PC-3 (cell line): ENCODE measurements around the gene EXOSC5. TPM values are rescaled to one million over a fixed set of nuclear protein-coding genes. Genes with fewer than 3 reads are reported as not detected.

Experiments
- ATAC-seq: fragments of 200-7000 bp; cut with Tn5 transposase; 2 replicates; pipeline ENCODE4 v1.9.1; 2020; ENCODE audit warnings: mild to moderate bottlenecking, moderate library complexity
- BruUV-seq: library from RNA; stranded (reverse); fragments of 400-500 nt; replicated peaks from 2 replicates; lab custom pipeline; 2021; lab: Mats Ljungman, UMichigan
- CTCF ChIA-PET: fragments of 300-600 bp; sonication (Branson Sonifier 250); formaldehyde crosslinking; loops from one replicate; lab custom pipeline; 2022; ENCODE audit warnings: antibody characterized with exemption; lab: Charles Lee
- POLR2A ChIA-PET: fragments of 300-600 bp; sonication (Branson Sonifier 250); formaldehyde crosslinking; loops from one replicate; lab custom pipeline; 2022; ENCODE audit warnings: antibody characterized with exemption; ENCODE audit not compliant: unreplicated experiment; lab: Charles Lee
- DNase-seq: peaks from one replicate; pipeline ENCODE4 v3.0.0-alpha.2; 2015
- H2AFZ ChIP-seq: fragments of 300-600 bp; sonication (generic); 2 replicates; pipeline ENCODE4 v1.6.0; 2016; ENCODE audit warnings: antibody characterized with exemption, low read length
- H3F3A ChIP-seq: fragments of 300-600 bp; sonication (generic); one replicate; pipeline ENCODE4 v1.6.0; 2017; ENCODE audit warnings: antibody characterized with exemption, low read length, control low read depth, mild to moderate bottlenecking; ENCODE audit not compliant: unreplicated experiment
- H3K27ac ChIP-seq: fragments of 300-600 bp; sonication (generic); 2 replicates; pipeline ENCODE4 v1.5.1; 2016; ENCODE audit warnings: mild to moderate bottlenecking, low read length
- H3K27me3 ChIP-seq: fragments of 300-600 bp; sonication (generic); 2 replicates; pipeline ENCODE4 v1.6.1; 2016; ENCODE audit warnings: low read length, mixed read lengths
- H3K36me3 ChIP-seq: fragments of 300-600 bp; sonication (generic); 2 replicates; pipeline ENCODE4 v1.6.1; 2016; ENCODE audit warnings: low read depth, mixed run types, low read length, mixed read lengths
- H3K4me1 ChIP-seq: fragments of 300-600 bp; sonication (generic); 2 replicates; pipeline ENCODE4 v1.5.1; 2016; ENCODE audit warnings: low read length; ENCODE audit not compliant: insufficient read depth
- H3K4me2 ChIP-seq: fragments of 300-600 bp; sonication (generic); 2 replicates; pipeline ENCODE4 v1.6.0; 2016; ENCODE audit warnings: low read length
- H3K4me3 ChIP-seq: fragments of 300-600 bp; sonication (generic); 2 replicates; pipeline ENCODE4 v1.5.1; 2016; ENCODE audit warnings: mild to moderate bottlenecking, low read length, mixed read lengths
- H3K79me2 ChIP-seq: fragments of 300-600 bp; sonication (generic); 2 replicates; pipeline ENCODE4 v1.6.1; 2017; ENCODE audit warnings: low read length, mixed read lengths
- H3K9ac ChIP-seq: fragments of 300-600 bp; sonication (generic); 2 replicates; pipeline ENCODE4 v1.6.0; 2016; ENCODE audit warnings: mild to moderate bottlenecking, low read length
- H3K9me2 ChIP-seq: fragments of 300-600 bp; sonication (generic); replicated peaks from 2 replicates; pipeline ENCODE4 v1.6.1; 2016; ENCODE audit warnings: mixed run types, low read length, mixed read lengths
- H3K9me3 ChIP-seq: fragments of 300-600 bp; sonication (generic); 2 replicates; pipeline ENCODE4 v1.6.1; 2016; ENCODE audit warnings: low read length, mixed read lengths
- H4K20me1 ChIP-seq: fragments of 300-600 bp; sonication (generic); 2 replicates; pipeline ENCODE4 v1.6.1; 2016; ENCODE audit warnings: low read length, mixed read lengths
- EZH2 ChIP-seq: fragments of 300-600 bp; sonication (generic); IDR thresholded peaks from one replicate; pipeline ENCODE4 v1.6.1; 2017; ENCODE audit warnings: antibody characterized with exemption, mild to moderate bottlenecking, low read length; ENCODE audit not compliant: unreplicated experiment
- EZH2phosphoT487 ChIP-seq: fragments of 300-600 bp; sonication (generic); IDR thresholded peaks from 2 replicates; pipeline ENCODE4 v1.6.1; 2018; ENCODE audit warnings: mild to moderate bottlenecking, antibody characterized with exemption, low read length, borderline replicate concordance
- intact Hi-C: fragments of 100-400 bp; cut with micrococcal nuclease; formaldehyde crosslinking; loops from 2 replicates; pipeline ENCODE4 v1.9.0; 2023
- total RNA-seq: library from RNA; depleted of rRNA; stranded (reverse); fragments of >200 nt; gene quantifications from 2 replicates; pipeline ENCODE4 v1.2.3, GENCODE V29; 2014
- TF ChIP-seq, protein P1 (sequence below): fragments of 300-600 bp; sonication (generic); conservative IDR thresholded peaks from 2 replicates; pipeline ENCODE4 v1.5.1; 2017; ENCODE audit warnings: antibody characterized with exemption, low read depth, mild to moderate bottlenecking, low read length

The EXOSC5 gene
- total RNA-seq, 1 experiment from 2014 or later: 40.8 TPM

GRCh38 chr19:41421314-41421713 is 24.2 kb upstream of the EXOSC5 start:
- intact Hi-C loops: no loop called here
- Histone ChIP-seq H3K4me3 (no peak overlapping the region), H4K20me1 (no peaks in the 10 kb centered on the region), H3K36me3 (0 out of 2 replicates have a peak, but pooled peaks cover 3% of the 10 kb centered on the region), H3K4me2 (no peak overlapping the region), H3K9me2 (no peaks in the 10 kb centered on the region), H3K9ac (no peak overlapping the region), H3F3A (no peaks in the 10 kb centered on the region), H3K27ac (no peak overlapping the region), H2AFZ (no peak overlapping the region), H3K27me3 (no peaks in the 10 kb centered on the region), H3K9me3 (no peaks in the 10 kb centered on the region), H3K79me2 (no peaks in the 10 kb centered on the region), H3K4me1 (no peaks in the 10 kb centered on the region)
- no TSS peak for BruUV-seq
- no peak for TF ChIP-seq EZH2phosphoT487
- POLR2A ChIA-PET: no interaction called here
- no peak for ATAC-seq
- DNase-seq: no peak
- CTCF ChIA-PET: no interaction called here

GRCh38 chr19:41420101-41420880 is 23.1 kb upstream of the EXOSC5 start:
- Histone ChIP-seq H3K9me3 (no peaks in the 10 kb centered on the region), H3K4me2 (no peak overlapping the region), H3F3A (no peaks in the 10 kb centered on the region), H3K27me3 (no peaks in the 10 kb centered on the region), H3K4me1 (no peaks in the 10 kb centered on the region), H3K9ac (no peak overlapping the region), H2AFZ (no peak overlapping the region), H3K4me3 (no peak overlapping the region), H3K36me3 (0 out of 2 replicates have a peak, but pooled peaks cover 3% of the 10 kb centered on the region), H3K9me2 (no peaks in the 10 kb centered on the region), H3K79me2 (no peaks in the 10 kb centered on the region), H3K27ac (no peak overlapping the region), H4K20me1 (no peaks in the 10 kb centered on the region)
- ChIA-PET CTCF (no interaction called here), POLR2A (no interaction called here)
- no peak for TF ChIP-seq EZH2
- no peak for TF ChIP-seq EZH2phosphoT487
- TF ChIP-seq, protein P1, sequence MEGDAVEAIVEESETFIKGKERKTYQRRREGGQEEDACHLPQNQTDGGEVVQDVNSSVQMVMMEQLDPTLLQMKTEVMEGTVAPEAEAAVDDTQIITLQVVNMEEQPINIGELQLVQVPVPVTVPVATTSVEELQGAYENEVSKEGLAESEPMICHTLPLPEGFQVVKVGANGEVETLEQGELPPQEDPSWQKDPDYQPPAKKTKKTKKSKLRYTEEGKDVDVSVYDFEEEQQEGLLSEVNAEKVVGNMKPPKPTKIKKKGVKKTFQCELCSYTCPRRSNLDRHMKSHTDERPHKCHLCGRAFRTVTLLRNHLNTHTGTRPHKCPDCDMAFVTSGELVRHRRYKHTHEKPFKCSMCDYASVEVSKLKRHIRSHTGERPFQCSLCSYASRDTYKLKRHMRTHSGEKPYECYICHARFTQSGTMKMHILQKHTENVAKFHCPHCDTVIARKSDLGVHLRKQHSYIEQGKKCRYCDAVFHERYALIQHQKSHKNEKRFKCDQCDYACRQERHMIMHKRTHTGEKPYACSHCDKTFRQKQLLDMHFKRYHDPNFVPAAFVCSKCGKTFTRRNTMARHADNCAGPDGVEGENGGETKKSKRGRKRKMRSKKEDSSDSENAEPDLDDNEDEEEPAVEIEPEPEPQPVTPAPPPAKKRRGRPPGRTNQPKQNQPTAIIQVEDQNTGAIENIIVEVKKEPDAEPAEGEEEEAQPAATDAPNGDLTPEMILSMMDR: no peak
- intact Hi-C loops: no loop called here
- BruUV-seq: no TSS peak
- ATAC-seq (no peak), DNase-seq (no peak)

GRCh38 chr19:41416194-41416674 is 19.1 kb upstream of the EXOSC5 start:
- no peaks in the 10 kb centered on the region for H3K79me2 ChIP-seq
- no peaks in the 10 kb centered on the region for H3K27me3 ChIP-seq
- no peak overlapping the region for H2AFZ ChIP-seq
- POLR2A ChIA-PET: no interaction called here
- 0 out of 2 replicates have a peak, but pooled peaks cover 3% of the 10 kb centered on the region for H3K36me3 ChIP-seq
- no peaks in the 10 kb centered on the region for H3F3A ChIP-seq
- no peak overlapping the region for H3K4me2 ChIP-seq
- no peak overlapping the region for H3K4me3 ChIP-seq
- CTCF ChIA-PET: no interaction called here
- H3K4me1 ChIP-seq: no peaks in the 10 kb centered on the region
- ATAC-seq (no peak), DNase-seq (no peak)
- TF ChIP-seq, protein P1: no peak
- no peak for TF ChIP-seq EZH2phosphoT487
- TF ChIP-seq EZH2: no peak
- no peaks in the 10 kb centered on the region for H3K9me3 ChIP-seq
- no peak overlapping the region for H3K9ac ChIP-seq
- no peaks in the 10 kb centered on the region for H4K20me1 ChIP-seq
- no peaks in the 10 kb centered on the region for H3K9me2 ChIP-seq
- H3K27ac ChIP-seq: no peak overlapping the region
- BruUV-seq: no TSS peak
- intact Hi-C loops: no loop called here
